HEK293T (cell line): Measurements from ENCODE around the gene AGPAT4.

Experiments used
- CTCF ChIA-PET: fragments of 350-600 bp; formaldehyde crosslinking; extraction: SDS; loops from one replicate; lab custom pipeline; 2021; ENCODE audit warnings: antibody characterized with exemption, inconsistent platforms; lab: Yijun Ruan, JAX
- POLR2A ChIA-PET: fragments of 350-600 bp; formaldehyde crosslinking; extraction: SDS; loops from one replicate; lab custom pipeline; 2020; ENCODE audit warnings: antibody characterized with exemption, inconsistent platforms; lab: Yijun Ruan, JAX
- DNase-seq: peaks from one replicate; pipeline ENCODE4 v3.0.0; 2012; ENCODE audit warnings: mixed read lengths; ENCODE audit errors: extremely low spot score
- ARNT ChIP-seq: fragments of 450-650 bp; IDR thresholded peaks from 2 replicates; pipeline ENCODE4 v1.6.1; 2017; ENCODE audit warnings: mild to moderate bottlenecking
- BHLHE40 ChIP-seq: fragments of 450-650 bp; IDR thresholded peaks from 2 replicates; pipeline ENCODE4 v1.6.1; 2016; ENCODE audit warnings: mild to moderate bottlenecking, moderate library complexity, borderline replicate concordance
- CTBP1 ChIP-seq: fragments of 450-650 bp; IDR thresholded peaks from 2 replicates; pipeline ENCODE4 v1.6.1; 2016; ENCODE audit warnings: borderline replicate concordance
- ELF4 ChIP-seq: fragments of 450-650 bp; IDR thresholded peaks from 2 replicates; pipeline ENCODE4 v1.6.1; 2017; ENCODE audit warnings: antibody characterized with exemption
- FOXA1 ChIP-seq: fragments of 450-650 bp; IDR thresholded peaks from 2 replicates; pipeline ENCODE4 v1.6.1; 2016; ENCODE audit warnings: mild to moderate bottlenecking
- FOXK2 ChIP-seq: fragments of 450-650 bp; IDR thresholded peaks from 2 replicates; pipeline ENCODE4 v1.6.1; 2016; ENCODE audit warnings: mild to moderate bottlenecking
- FOXM1 ChIP-seq: fragments of 450-650 bp; IDR thresholded peaks from 2 replicates; pipeline ENCODE4 v1.6.1; 2017; ENCODE audit warnings: mild to moderate bottlenecking, borderline replicate concordance
- HDGF ChIP-seq: fragments of 450-650 bp; IDR thresholded peaks from 2 replicates; pipeline ENCODE4 v1.6.1; 2017; ENCODE audit warnings: antibody characterized with exemption, borderline replicate concordance
- L3MBTL2 ChIP-seq: fragments of 450-650 bp; conservative IDR thresholded peaks from 2 replicates; pipeline ENCODE4 v1.6.1; 2016; ENCODE audit warnings: mild to moderate bottlenecking
- LEF1 ChIP-seq: fragments of 450-650 bp; IDR thresholded peaks from 2 replicates; pipeline ENCODE4 v1.6.1; 2017; ENCODE audit warnings: mild to moderate bottlenecking, borderline replicate concordance
- NFRKB ChIP-seq: fragments of 450-650 bp; IDR thresholded peaks from 2 replicates; pipeline ENCODE4 v1.6.1; 2016; ENCODE audit warnings: mild to moderate bottlenecking, moderate library complexity
- PKNOX1 ChIP-seq: fragments of 450-650 bp; IDR thresholded peaks from 2 replicates; pipeline ENCODE4 v1.6.1; 2016
- SP1 ChIP-seq: fragments of 450-650 bp; IDR thresholded peaks from 2 replicates; pipeline ENCODE4 v1.6.1; 2017
- SUZ12 ChIP-seq: fragments of 450-650 bp; IDR thresholded peaks from 2 replicates; pipeline ENCODE4 v1.6.1; 2016; ENCODE audit warnings: mild to moderate bottlenecking
- TARDBP ChIP-seq: fragments of 450-650 bp; IDR thresholded peaks from 2 replicates; pipeline ENCODE4 v1.6.1; 2016
- ZNF384 ChIP-seq: fragments of 450-650 bp; IDR thresholded peaks from 2 replicates; pipeline ENCODE4 v1.6.1; 2016

AGPAT4 gene

GRCh38 chr6:161214722-161215121 is 59.1 kb downstream of the AGPAT4 start:
- POLR2A ChIA-PET, result no interaction called here
- CTCF ChIA-PET, result no interaction called here
- no peak for TF ChIP-seq SUZ12
- TF ChIP-seq ELF4, result no peak
- no peak for TF ChIP-seq TARDBP
- no peak for TF ChIP-seq SP1
- TF ChIP-seq NFRKB, result no peak
- TF ChIP-seq BHLHE40, result no peak
- no peak for TF ChIP-seq LEF1
- TF ChIP-seq ARNT, result no peak
- no peak for TF ChIP-seq CTBP1
- TF ChIP-seq L3MBTL2, result no peak
- no peak for TF ChIP-seq FOXA1
- no peak for TF ChIP-seq PKNOX1
- TF ChIP-seq FOXK2, result no peak
- TF ChIP-seq FOXM1, result no peak
- TF ChIP-seq ZNF384, result no peak
- TF ChIP-seq HDGF, result no peak
- DNase-seq, result no peak

- ChIA-PET POLR2A (no interaction called here), CTCF (no interaction called here)
- no peak for DNase-seq
- TF ChIP-seq L3MBTL2, result no peak
- no peak for TF ChIP-seq FOXK2
- no peak for TF ChIP-seq ZNF384
- no peak for TF ChIP-seq BHLHE40
- no peak for TF ChIP-seq LEF1
- TF ChIP-seq TARDBP, result no peak
- TF ChIP-seq HDGF, result no peak
- TF ChIP-seq ARNT, result no peak
- TF ChIP-seq CTBP1, result no peak
- TF ChIP-seq ELF4, result no peak
- TF ChIP-seq FOXA1, result no peak
- TF ChIP-seq NFRKB, result no peak
- TF ChIP-seq SUZ12, result no peak
- no peak for TF ChIP-seq PKNOX1
- TF ChIP-seq FOXM1, result no peak
Measured at GRCh38 chr6:161212902-161213301, 61.0 kb downstream of the AGPAT4 start.

- POLR2A ChIA-PET, result no interaction called here
- CTCF ChIA-PET, result no interaction called here
- TF ChIP-seq PKNOX1 (no peak), LEF1 (no peak), HDGF (no peak), SP1 (no peak), TARDBP (no peak), ZNF384 (no peak), BHLHE40 (no peak)
- DNase-seq, result no peak
Measured at GRCh38 chr6:161211380-161212035, 62.4 kb downstream of the AGPAT4 start.

GRCh38 chr6:161210857-161211256 is 63.0 kb downstream of the AGPAT4 start:
- ChIA-PET POLR2A (no interaction called here), CTCF (no interaction called here)

GRCh38 chr6:161207200-161207599 is 66.7 kb downstream of the AGPAT4 start:
- ChIA-PET CTCF (no interaction called here), POLR2A (no interaction called here)

More at GRCh38 chr6:161210857-161211256, 63.0 kb downstream of the AGPAT4 start:
- no peak for TF ChIP-seq ARNT
- no peak for TF ChIP-seq CTBP1
- no peak for TF ChIP-seq BHLHE40
- no peak for TF ChIP-seq LEF1
- TF ChIP-seq ELF4, result no peak
- no peak for TF ChIP-seq PKNOX1
- TF ChIP-seq FOXM1, result no peak
- no peak for TF ChIP-seq HDGF
- TF ChIP-seq TARDBP, result no peak
- TF ChIP-seq SUZ12, result no peak
- TF ChIP-seq ZNF384, result no peak
- TF ChIP-seq SP1, result no peak
- no peak for TF ChIP-seq FOXK2
- no peak for TF ChIP-seq FOXA1
- no peak for TF ChIP-seq L3MBTL2
- no peak for TF ChIP-seq NFRKB
- DNase-seq, result no peak

More at GRCh38 chr6:161207200-161207599, 66.7 kb downstream of the AGPAT4 start:
- no peak for DNase-seq
- TF ChIP-seq CTBP1 (no peak), FOXK2 (no peak), BHLHE40 (no peak), TARDBP (no peak), LEF1 (no peak), NFRKB (no peak), ARNT (no peak), SUZ12 (no peak), ELF4 (no peak), FOXA1 (no peak), PKNOX1 (no peak), ZNF384 (no peak)
